ENCODE measurements around the gene OR2F2.

Gene OR2F2

GRCh38 chr7:143979998-143980397 is 45.0 kb downstream of the OR2F2 start:
- no peak for DNase-seq

DNA sequence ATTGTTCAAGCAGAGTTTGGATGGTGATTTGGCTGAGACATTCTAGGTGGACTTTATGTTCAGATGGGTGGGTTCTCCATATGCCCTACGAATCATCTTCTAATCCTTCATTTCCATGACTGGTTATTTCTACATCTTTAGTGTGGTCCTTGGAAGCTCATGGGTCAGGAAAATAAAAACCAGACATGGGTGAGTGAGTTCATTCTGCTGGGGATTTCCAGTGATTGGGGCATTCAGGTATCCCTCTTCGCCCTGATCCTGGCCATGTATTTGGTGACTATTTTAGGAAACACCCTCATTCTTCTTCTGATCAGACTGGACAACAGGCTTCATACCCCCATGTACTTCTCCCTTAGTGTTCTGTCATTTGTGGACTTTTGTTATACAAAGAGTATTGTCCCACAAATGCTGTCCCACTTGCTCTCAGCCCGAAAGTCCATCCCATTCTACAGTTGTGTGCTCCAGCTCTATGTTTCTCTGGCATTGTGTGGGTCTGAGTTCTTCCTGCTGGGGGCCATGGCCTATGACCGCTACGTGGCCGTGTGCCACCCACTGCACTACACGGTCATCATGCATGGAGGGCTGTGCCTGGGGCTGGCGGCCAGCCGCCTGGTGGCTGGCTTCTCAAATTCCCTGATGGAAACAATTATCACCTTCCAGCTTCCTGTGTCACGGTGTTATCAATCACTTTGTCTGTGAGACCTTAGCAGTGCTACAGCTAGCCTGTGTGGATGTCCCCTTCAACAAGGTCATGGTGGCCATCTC is 45.9 kb downstream of the OR2F2 start:
- no peak for DNase-seq

DNA sequence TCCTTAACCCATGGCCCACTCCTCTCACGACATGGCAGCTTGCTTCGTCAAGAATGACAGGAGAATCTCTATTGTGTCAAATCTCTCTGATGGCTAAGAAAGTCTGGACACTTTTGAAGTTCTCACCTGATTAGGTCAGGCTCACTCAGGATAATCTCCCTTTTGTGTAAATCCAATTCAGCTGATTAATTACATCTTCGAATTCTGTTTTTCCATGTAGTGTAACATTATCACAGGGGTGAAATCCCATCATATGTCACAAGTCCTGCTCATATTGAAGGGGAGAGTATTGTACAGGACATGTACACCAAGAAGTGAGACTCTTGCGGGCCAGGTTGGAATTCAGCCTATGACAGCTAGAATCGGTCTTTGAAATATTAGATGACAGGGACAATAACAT is 48.9 kb downstream of the OR2F2 start:
- no peak for DNase-seq

Measured in NCI-H146 (cell line).